ENCODE measurements around the gene RAP1GAP. TPM values are rescaled to one million over a fixed set of nuclear protein-coding genes. Genes with fewer than 3 reads are reported as not detected.

Gene RAP1GAP
- total RNA-seq, 4 donors from 2014 or later: 0.46 to 0.75 TPM; not detected in 2

DNA sequence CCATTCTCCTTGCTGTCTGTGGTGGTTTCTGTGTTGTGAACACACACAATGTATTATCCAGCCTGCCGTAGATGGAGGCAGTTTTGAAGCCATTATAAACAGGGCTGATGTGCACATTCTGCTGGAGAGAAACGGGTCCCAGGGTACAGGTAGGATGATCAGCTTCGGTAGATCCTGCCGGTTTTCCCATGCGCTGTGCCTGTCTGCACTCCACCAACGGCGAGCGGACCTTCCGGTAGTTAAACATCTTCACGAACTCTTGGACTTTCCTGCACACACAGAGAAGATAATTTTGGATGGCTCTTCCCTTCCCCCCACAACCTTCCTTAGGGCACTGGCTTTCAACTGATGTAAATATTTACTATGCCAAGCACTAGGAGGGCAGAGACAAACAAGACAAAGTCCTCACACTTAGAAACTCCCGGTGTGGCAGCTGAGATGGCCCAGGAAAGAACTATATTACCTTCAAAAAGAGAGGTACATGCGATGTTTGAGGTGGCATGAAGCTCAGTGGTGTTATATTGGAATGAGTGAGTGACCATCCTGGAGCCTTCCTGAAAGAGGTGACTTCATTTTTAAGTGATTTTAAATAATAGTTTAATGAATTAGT, 118.2 kb downstream of the RAP1GAP start:
- intact Hi-C loops (cut with DNase I; ENCODE audit: low total_unique reads) (no loop called here), in situ Hi-C loops (cut with MboI; ENCODE audit: low sequenced_read_pairs in 4 of 4) (no loop called here)
- H3K4me1 ChIP-seq: no peaks in the 10 kb centered on the region
- H3K27me3 ChIP-seq: peaks cover 4 to 8% (median 5%) of the 10 kb centered on the region in 3 donors
- DNase-seq (no peak), ATAC-seq (no peak)
- no peaks in the 10 kb centered on the region for H3K36me3 ChIP-seq
- H3K9me3 ChIP-seq: no peaks in the 10 kb centered on the region
- no peak overlapping the region for H3K4me3 ChIP-seq
- TF ChIP-seq, protein P1, sequence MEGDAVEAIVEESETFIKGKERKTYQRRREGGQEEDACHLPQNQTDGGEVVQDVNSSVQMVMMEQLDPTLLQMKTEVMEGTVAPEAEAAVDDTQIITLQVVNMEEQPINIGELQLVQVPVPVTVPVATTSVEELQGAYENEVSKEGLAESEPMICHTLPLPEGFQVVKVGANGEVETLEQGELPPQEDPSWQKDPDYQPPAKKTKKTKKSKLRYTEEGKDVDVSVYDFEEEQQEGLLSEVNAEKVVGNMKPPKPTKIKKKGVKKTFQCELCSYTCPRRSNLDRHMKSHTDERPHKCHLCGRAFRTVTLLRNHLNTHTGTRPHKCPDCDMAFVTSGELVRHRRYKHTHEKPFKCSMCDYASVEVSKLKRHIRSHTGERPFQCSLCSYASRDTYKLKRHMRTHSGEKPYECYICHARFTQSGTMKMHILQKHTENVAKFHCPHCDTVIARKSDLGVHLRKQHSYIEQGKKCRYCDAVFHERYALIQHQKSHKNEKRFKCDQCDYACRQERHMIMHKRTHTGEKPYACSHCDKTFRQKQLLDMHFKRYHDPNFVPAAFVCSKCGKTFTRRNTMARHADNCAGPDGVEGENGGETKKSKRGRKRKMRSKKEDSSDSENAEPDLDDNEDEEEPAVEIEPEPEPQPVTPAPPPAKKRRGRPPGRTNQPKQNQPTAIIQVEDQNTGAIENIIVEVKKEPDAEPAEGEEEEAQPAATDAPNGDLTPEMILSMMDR (IDR thresholded peaks at IDR 0.05 in 4 of 5, conservative IDR thresholded peaks at IDR 0.05 in 1 of 5): no peak
- TF ChIP-seq POLR2A (IDR thresholded peaks at IDR 0.05): no peak
- no peak overlapping the region for H3K27ac ChIP-seq

GRCh38 chr1:21550097-21550496, 119.1 kb downstream of the RAP1GAP start:
- in situ Hi-C loops (cut with MboI; ENCODE audit: low sequenced_read_pairs in 4 of 4) (no loop called here), intact Hi-C loops (cut with DNase I; ENCODE audit: low total_unique reads) (no loop called here)
- no peak overlapping the region for H3K27ac ChIP-seq
- peaks cover 0 to 8% (median 3%) of the 10 kb centered on the region in 3 donors for H3K27me3 ChIP-seq
- H3K9me3 ChIP-seq: no peaks in the 10 kb centered on the region
- TF ChIP-seq POLR2A (IDR thresholded peaks at IDR 0.05): no peak
- TF ChIP-seq, protein P1 (IDR thresholded peaks at IDR 0.05 in 4 of 5, conservative IDR thresholded peaks at IDR 0.05 in 1 of 5): no peak
- H3K4me3 ChIP-seq: no peak overlapping the region
- ATAC-seq (no peak), DNase-seq (no peak)
- H3K36me3 ChIP-seq: no peaks in the 10 kb centered on the region
- no peaks in the 10 kb centered on the region for H3K4me1 ChIP-seq

- in situ Hi-C loops (cut with MboI; ENCODE audit: low sequenced_read_pairs in 4 of 4) (no loop called here), intact Hi-C loops (cut with DNase I; ENCODE audit: low total_unique reads) (no loop called here)
- no peak overlapping the region for H3K4me3 ChIP-seq
- H3K36me3 ChIP-seq: no peaks in the 10 kb centered on the region
- no peak for DNase-seq
- no peak for ATAC-seq
- peaks cover 0 to 5% (median 0%) of the 10 kb centered on the region in 3 donors for H3K27me3 ChIP-seq
- TF ChIP-seq, protein P1 (IDR thresholded peaks at IDR 0.05 in 4 of 5, conservative IDR thresholded peaks at IDR 0.05 in 1 of 5): no peak
- no peak for TF ChIP-seq POLR2A (IDR thresholded peaks at IDR 0.05)
- no peak overlapping the region for H3K27ac ChIP-seq
- H3K9me3 ChIP-seq: no peaks in the 10 kb centered on the region
- H3K4me1 ChIP-seq: no peaks in the 10 kb centered on the region
These were observed 121.3 kb downstream of the RAP1GAP start for GRCh38 chr1:21547876-21548275.

Other genes starting within 250 kb of the RAP1GAP start
- gene NBPF3, start 229.2 kb downstream of the RAP1GAP start, total RNA-seq: 1 to 10 TPM in 2 of 4 donors, under 1 TPM in 2; 0.73 to 2.1 (median 1.3) TPM
- 1 to 10 TPM in 3 of 4 donors, under 1 TPM in 1; 0.90 to 3.6 (median 2.2) TPM for gene ALPL, start 159.9 kb downstream of the RAP1GAP start, total RNA-seq
- gene USP48, start 113.8 kb upstream of the RAP1GAP start, total RNA-seq: 10 to 100 TPM; 11.5 to 24.4 (median 14.5) TPM
- not detected for gene LDLRAD2, start 142.9 kb upstream of the RAP1GAP start, total RNA-seq

Data from gastrocnemius medialis (tissue), 4 donors.